Measurements from ENCODE around the gene PCDHGB7.
"Not testable (repeated sequence)": the region's sequence is repeated elsewhere in the genome, so short reads cannot be mapped to it uniquely, and the experiment has no call there.

- peak; percentile 62 for TF ChIP-seq CTCF (IDR thresholded peaks at IDR 0.05)
- TF ChIP-seq EZH2 (IDR thresholded peaks at IDR 0.05; ENCODE audit: borderline replicate concordance, insufficient read depth, low read depth, low read length, poor library complexity, severe bottlenecking), result not testable (repeated sequence)
Measured at GRCh38 chr5:141417494-141418172, at the start of gene PCDHGB7.

Data from B cell (primary cell).